SH-SY5Y (cell line): ENCODE data around the gene CDK18.

Experiments
- GATA2 ChIP-seq: IDR thresholded peaks from 2 replicates; pipeline ENCODE4 v1.6.1; 2011; ENCODE audit warnings: mild to moderate bottlenecking, low read depth, low read length
- GATA3 ChIP-seq: IDR thresholded peaks from 2 replicates; pipeline ENCODE4 v1.6.1; 2011; ENCODE audit warnings: low read depth, mild to moderate bottlenecking, low read length, moderate library complexity

The CDK18 gene

GRCh38 chr1:205504311-205505075 is at the start of gene CDK18:
Gene CDK18, plus strand, starts transcription at chr1:205504669. Its CDS starts 18,499 bp downstream, at chr1:205523168.
- no peak for TF ChIP-seq GATA2
- no peak for TF ChIP-seq GATA3

DNA sequence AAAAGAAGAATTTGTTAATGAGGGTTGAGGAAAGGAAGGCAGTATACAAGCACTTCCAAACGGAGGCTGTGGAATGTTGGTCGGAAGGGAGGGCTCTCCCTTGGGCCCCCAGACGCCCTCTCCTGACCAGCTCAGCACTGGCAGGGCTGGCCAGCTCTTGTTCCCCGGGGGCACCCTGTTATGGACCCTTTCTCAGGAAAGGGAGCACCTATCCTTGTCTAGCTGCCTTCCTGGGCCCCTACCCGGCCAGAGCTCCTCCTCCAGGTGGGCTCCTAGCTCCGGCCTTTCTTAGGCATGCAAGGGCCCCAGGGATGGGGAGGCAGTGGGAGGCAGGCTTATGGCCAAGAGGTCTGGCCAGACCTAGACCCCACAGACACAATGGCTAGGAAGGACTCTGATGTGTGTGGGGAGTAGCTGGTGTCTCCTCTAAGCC is 49.5 kb upstream of the CDK18 start:
- no peak for TF ChIP-seq GATA3
- no peak for TF ChIP-seq GATA2

- no peak for TF ChIP-seq GATA3
- TF ChIP-seq GATA2 = no peak
Measured at GRCh38 chr1:205455581-205456382, 48.7 kb upstream of the CDK18 start, which contains the start of gene BLACAT1. Gene BLACAT1, minus strand, starts transcription at chr1:205456045.

DNA sequence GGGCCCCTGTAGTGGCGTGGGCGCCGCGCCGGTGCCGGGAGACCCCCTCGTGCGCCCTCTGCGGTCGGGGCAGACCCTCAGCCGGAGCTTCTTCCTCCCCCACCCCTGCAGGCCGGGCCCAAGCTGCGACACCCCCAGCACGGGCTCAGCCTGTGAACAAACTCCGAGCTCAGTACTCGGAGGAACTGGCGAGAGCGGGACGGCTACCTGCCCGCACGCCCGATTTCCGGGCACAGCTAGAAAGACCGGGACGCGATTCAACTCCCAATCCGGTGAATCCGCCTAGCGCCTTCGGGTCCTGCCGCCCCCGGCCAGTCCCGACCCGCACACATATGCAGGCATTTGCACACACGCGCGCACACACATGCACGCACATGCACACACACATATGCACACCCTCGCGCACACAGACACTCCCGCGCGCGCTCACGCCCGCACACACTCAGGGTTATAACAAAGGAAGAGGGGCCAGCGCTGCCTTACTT is 48.0 kb upstream of the CDK18 start:
- no peak for TF ChIP-seq GATA2
- no peak for TF ChIP-seq GATA3

DNA sequence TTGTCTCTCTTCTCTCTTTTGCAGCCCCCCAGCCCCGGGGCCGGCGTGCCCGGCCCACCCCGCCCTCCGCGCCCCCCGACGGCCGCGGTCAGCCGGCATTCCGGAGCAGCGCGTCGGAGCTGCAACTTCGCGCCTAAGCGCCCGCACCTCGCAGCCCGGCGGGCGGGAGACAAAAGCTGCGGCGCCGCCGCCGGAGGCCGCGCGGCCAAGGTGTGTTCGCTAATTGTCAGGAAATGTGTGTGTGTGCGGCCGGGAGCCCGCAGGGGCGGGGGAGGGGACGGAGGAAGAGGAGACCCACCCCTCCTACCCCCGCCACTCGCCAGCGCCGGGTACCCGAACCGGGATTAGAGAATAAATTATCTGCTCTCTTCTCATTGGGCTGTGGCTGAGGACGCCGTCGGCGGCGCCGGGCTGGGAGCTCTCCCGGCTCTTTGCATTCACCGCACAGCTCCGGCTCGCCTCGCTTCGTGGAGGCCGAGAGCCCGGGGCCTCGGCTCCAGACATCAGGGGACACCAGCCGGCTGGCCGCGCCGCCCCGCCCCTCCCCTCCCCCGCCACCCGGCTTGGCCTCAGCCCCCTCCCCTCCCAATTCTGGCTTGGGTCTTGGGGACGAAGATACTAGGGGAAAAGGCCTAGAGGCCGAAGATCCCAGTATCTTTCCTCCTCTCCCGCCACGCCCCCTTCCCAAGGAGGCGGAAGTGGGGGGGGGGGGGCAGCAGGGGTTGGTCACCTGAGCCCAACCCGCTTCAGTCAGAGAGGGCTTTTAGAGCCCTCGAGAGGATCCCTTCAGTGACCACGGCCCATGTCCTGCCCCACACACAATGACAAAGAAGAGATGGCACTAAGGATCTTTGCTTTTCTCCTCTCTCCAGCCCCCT is 47.4 kb upstream of the CDK18 start:
- TF ChIP-seq GATA3 (no peak), GATA2 (no peak)

GRCh38 chr1:205458777-205459566 is 45.5 kb upstream of the CDK18 start:
- TF ChIP-seq GATA2 (no peak), GATA3 (no peak)

DNA sequence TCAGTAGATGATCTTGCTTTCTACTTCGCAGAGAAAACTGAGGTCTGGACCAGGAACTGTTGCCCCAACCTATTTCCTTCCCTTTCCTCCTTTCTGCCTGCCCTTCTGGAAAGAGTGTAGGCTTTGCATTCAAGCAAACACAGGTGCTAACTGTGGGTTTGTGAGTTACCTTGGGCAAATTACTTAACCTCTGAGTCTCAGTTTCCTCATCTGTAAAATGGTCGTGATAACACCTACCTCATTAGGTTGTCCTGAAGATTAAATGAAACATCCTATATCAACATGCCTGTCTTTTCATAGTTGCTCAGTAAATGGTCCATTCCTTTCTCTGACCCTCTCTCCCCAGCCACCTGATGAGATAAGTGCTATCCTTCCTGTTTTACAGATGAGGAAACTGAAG is 39.1 kb upstream of the CDK18 start:
- no peak for TF ChIP-seq GATA2
- TF ChIP-seq GATA3 = no peak

DNA sequence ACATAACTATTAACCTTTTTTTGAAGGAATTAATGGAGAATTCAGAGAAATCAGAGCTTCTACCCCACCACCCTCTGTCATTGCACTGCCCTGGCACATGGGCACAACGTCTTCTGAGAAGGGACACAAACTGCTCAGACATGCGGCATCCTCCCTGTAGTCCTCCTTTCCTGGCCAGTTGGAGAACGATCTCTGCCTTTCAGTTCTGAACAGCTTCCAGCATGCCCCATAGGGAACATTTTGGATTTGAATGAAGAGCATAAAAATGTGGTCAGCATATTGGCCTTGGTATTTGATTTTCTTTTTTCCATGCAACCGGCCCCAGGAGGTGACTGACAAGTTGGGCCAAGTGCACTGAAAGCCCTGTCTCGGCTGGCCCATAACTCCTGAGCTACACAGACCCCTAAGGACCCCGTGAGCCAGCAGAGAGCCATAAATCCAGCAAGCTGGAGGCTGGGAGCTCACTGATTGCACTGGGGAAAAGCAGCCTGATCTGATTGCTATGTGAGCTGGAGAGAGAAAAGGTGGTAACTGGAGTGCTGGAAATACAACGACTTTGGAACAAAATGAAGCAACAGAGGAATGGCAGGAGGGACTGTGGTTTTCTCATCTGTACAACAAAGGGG is 37.8 kb upstream of the CDK18 start:
- no peak for TF ChIP-seq GATA2
- no peak for TF ChIP-seq GATA3

GRCh38 chr1:205470131-205470530 is 34.3 kb upstream of the CDK18 start:
- TF ChIP-seq GATA2 (no peak), GATA3 (no peak)

DNA sequence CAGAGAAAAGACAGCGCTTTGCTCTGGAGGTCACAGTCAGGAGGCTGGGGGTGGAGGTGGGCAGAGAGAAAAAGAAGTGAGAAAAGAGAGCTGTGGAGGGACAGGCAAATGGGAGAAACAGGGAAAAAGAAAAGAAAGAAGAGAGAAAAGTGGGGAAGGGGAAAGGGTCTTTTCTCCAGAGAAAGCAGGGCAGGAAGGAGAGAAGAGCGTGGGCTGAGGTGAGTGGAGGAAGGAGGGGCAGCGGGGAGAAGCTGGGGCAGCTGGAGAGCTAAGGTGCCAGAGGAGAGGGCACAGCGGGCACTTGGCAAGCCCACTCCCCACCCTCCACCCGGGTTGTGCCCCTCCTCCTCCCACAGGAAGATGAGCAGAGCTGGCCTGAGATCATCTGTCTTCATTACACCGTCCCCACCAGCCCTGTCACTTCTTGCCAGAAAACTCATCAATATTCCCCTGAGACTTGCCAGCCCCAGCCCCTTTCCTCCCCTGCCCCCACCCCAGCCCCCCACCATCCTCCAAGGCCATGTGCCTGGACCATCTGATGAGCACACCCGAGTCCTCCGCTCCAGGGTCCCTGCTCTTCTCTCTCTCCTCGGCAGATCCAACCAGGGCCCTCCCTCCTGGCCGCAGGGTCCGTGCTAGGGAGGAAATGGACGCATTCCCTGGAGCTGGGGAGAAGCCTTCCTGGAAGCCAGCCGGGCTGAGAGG is 31.6 kb upstream of the CDK18 start:
- TF ChIP-seq GATA2 = no peak
- TF ChIP-seq GATA3 = no peak

DNA sequence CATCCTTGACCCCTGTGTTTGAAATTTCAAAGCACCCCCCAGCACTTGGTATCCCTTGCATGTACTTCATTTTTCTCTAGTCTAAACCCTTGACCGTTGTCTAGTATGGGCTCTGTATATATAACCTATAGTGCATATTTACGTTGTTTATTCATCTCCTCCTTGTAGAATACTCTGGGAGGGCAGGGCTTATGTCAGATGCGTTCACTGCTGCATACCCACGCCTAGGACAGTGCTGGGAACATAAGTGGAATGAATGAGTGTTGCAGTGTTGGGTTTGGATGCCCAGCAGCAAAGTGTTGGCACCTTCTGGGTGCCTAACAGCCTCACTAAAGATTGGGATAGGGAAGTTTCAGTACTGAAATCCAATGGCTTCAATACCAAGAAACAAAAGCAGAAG is 31.0 kb upstream of the CDK18 start:
- TF ChIP-seq GATA3 (no peak), GATA2 (no peak)

DNA sequence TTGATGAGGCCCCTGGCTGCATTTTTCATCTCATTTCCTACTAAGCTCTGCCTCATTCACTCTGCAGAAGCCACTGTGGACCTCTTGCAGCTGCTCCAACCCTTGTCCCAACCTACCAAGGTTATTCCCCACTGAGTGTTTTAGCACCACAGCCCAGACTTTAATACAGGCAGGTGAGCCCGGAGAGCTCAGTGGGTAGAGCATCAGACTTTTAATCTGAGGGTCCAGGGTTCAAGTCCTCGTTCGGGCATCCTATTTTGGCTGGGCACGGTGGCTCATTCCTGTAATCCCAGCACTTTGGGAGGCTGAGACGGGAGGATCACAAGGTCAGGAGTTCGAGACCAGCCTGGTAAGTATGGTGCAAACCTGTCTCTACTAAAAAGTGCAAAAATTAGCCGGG is 30.5 kb upstream of the CDK18 start:
- no peak for TF ChIP-seq GATA3
